Measurements from ENCODE around the gene SLC66A2. TPM values are rescaled to one million over a fixed set of nuclear protein-coding genes. Genes with fewer than 3 reads are reported as not detected.

SLC66A2 gene
- total RNA-seq, 4 donors from 2014 or later, result 93.5 to 193 (median 100) TPM

- Histone ChIP-seq H3K4me3 (replicated peaks in 1 of 3) (no peak overlapping the region), H3K9me3 (no peaks in the 10 kb centered on the region), H3K27me3 (no peaks in the 10 kb centered on the region), H3K27ac (peak overlapping the region in 1 of 3 donors; percentile 90), H3K36me3 (peaks cover 0 to 4% of the 10 kb centered on the region in 2 donors), H3K4me1 (peaks cover 41 to 43% of the 10 kb centered on the region in 2 donors)
- intact Hi-C loops (cut with DNase I), result no loop called here
- no peak for DNase-seq
- TF ChIP-seq POLR2A (IDR thresholded peaks at IDR 0.05) (no peak), CTCF (IDR thresholded peaks at IDR 0.05) (no peak)
- 93% methylated on average over 14 to 20 of the region's 24 CpGs for WGBS, 2 donors
Observed at GRCh38 chr18:79952996-79953559, 1.6 kb upstream of the SLC66A2 start.

GRCh38 chr18:79952456-79952995 lies 1.1 kb upstream of the SLC66A2 start:
- Histone ChIP-seq H3K9me3 (no peaks in the 10 kb centered on the region), H3K27ac (peak overlapping the region in 2 of 3 donors; percentile 21 to 98), H3K27me3 (no peaks in the 10 kb centered on the region), H3K36me3 (peaks cover 0 to 4% of the 10 kb centered on the region in 2 donors), H3K4me3 (replicated peaks in 1 of 3) (peak overlapping the region; percentile 54 to 87 (median 83)), H3K4me1 (peaks cover 47 to 48% of the 10 kb centered on the region in 2 donors)
- intact Hi-C loops (cut with DNase I), result no loop called here
- TF ChIP-seq CTCF (IDR thresholded peaks at IDR 0.05) (no peak), POLR2A (IDR thresholded peaks at IDR 0.05) (no peak)
- no peak for DNase-seq
- 33 to 35% methylated on average over 40 to 42 of the region's 43 CpGs for WGBS, 2 donors

GRCh38 chr18:79950515-79951341 lies 725 bp downstream of the SLC66A2 start:
- 21 to 27% methylated on average over 5 to 12 of the region's 81 CpGs for WGBS, 2 donors
- Histone ChIP-seq H3K9me3 (no peaks in the 10 kb centered on the region), H3K27me3 (no peaks in the 10 kb centered on the region), H3K4me3 (replicated peaks in 1 of 3) (peak overlapping the region; percentile 81 to 87 (median 83)), H3K36me3 (peaks cover 0 to 4% of the 10 kb centered on the region in 2 donors), H3K27ac (peak overlapping the region; percentile 84 to 98 (median 91)), H3K4me1 (peaks cover 61 to 66% of the 10 kb centered on the region in 2 donors)
- TF ChIP-seq POLR2A (IDR thresholded peaks at IDR 0.05), result peak in 1 of 2 donors; percentile 58
- no peak for TF ChIP-seq CTCF (IDR thresholded peaks at IDR 0.05)
- intact Hi-C loops (cut with DNase I), result no loop called here
- DNase-seq, result peak in 1 of 2 donors; percentile 50

- Histone ChIP-seq H3K4me3 (replicated peaks in 1 of 3) (peak overlapping the region; percentile 81 to 87 (median 83)), H3K27me3 (no peaks in the 10 kb centered on the region), H3K4me1 (peaks cover 69 to 73% of the 10 kb centered on the region in 2 donors), H3K9me3 (no peaks in the 10 kb centered on the region), H3K36me3 (peaks cover 0 to 4% of the 10 kb centered on the region in 2 donors), H3K27ac (peak overlapping the region; percentile 84 to 98 (median 91))
- WGBS, 2 donors, result 47 to 52% methylated on average over 12 of the region's 12 CpGs
- intact Hi-C loops (cut with DNase I), result no loop called here
- DNase-seq, result no peak
- peak in 1 of 2 donors; percentile 65 for TF ChIP-seq POLR2A (IDR thresholded peaks at IDR 0.05)
- TF ChIP-seq CTCF (IDR thresholded peaks at IDR 0.05), result no peak
Observed at GRCh38 chr18:79949697-79950487, 1.6 kb downstream of the SLC66A2 start.
